ENCODE measurements around the gene KPTN.

- TF ChIP-seq POLR2A (IDR thresholded peaks at IDR 0.05), result no peak
- no peak for TF ChIP-seq CTCF (IDR thresholded peaks at IDR 0.05)
These were observed 11.7 kb upstream of the KPTN start for GRCh38 chr19:47495478-47496372.

Measured in body of pancreas (tissue), 4 donors.